ENCODE measurements around the gene NQO2.
"Not testable (repeated sequence)": the region's sequence is repeated elsewhere in the genome, so short reads cannot be mapped to it uniquely, and the experiment has no call there.

Gene NQO2

DNA sequence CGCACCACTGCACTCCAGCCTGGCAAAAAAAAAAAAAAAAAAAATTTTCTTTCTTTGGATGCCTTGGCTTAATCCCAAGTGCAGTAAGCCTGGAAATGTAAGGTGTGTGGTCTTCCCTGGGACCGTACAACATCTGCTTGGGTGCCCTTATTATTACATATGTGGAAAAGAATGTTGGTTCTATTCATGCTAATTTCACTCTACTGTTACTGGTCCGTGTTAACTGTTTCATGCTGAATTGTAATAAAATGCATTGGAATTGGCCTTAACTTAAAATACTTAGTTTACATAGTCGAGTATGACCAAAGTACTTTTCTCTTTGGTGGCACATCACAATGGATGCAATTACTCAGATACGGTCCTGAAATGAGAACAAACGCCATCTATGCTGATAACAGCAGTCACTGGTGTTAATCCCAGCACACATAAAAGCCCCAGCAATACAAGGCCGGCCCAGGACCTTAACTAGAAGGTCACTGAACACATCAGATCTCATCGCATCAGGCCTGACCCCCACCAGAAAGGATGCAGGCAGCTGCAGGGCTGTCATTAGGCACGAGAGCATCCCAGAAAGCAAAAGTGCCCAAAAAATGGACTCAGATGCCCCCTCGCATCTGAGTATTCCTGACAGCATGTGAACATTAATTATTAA is 29.5 kb upstream of the NQO2 start:
- FAIRE-seq (no peak), DNase-seq (ENCODE audit: insufficient read length, low spot score) (no peak)
- TF ChIP-seq, protein P1, sequence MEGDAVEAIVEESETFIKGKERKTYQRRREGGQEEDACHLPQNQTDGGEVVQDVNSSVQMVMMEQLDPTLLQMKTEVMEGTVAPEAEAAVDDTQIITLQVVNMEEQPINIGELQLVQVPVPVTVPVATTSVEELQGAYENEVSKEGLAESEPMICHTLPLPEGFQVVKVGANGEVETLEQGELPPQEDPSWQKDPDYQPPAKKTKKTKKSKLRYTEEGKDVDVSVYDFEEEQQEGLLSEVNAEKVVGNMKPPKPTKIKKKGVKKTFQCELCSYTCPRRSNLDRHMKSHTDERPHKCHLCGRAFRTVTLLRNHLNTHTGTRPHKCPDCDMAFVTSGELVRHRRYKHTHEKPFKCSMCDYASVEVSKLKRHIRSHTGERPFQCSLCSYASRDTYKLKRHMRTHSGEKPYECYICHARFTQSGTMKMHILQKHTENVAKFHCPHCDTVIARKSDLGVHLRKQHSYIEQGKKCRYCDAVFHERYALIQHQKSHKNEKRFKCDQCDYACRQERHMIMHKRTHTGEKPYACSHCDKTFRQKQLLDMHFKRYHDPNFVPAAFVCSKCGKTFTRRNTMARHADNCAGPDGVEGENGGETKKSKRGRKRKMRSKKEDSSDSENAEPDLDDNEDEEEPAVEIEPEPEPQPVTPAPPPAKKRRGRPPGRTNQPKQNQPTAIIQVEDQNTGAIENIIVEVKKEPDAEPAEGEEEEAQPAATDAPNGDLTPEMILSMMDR (IDR thresholded peaks at IDR 0.05; ENCODE audit: insufficient read depth, missing control alignments) = no peak

DNA sequence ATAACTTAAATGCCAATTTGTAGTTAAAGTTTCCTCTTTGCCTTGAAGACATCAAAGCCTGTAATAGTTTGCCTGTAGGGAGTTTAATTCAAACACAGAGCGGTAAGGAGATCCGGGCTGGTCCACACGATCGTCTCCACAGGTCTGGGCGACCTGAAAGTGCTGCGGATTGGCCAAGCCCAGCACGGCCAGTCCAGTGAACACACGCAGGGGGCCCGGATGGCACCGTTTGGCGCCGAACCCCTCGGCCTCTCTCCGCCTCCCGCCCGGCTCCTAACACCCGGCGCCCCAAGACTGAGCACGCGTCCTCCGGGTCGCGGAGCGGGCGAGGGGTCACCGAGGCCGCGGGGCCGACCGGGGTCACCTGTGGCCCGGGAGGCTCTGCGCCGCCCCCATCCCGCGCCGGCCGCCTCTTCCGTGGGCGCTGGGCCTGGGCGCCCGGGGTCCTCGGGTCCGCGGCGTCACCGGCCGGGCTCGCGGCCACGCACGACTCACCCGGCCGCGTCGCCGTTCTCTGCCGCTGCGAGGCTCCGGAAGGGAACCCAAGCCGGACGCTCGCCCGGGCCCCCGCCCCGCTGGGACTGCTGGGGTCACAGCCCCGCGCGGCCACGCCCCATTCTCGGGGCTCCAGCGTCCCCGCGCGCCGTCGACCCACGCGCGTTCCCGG is 28.8 kb upstream of the NQO2 start:
- DNase-seq (ENCODE audit: insufficient read length, low spot score) (no peak), FAIRE-seq (no peak)
- TF ChIP-seq, protein P1 (IDR thresholded peaks at IDR 0.05; ENCODE audit: insufficient read depth, missing control alignments) = no peak

DNA sequence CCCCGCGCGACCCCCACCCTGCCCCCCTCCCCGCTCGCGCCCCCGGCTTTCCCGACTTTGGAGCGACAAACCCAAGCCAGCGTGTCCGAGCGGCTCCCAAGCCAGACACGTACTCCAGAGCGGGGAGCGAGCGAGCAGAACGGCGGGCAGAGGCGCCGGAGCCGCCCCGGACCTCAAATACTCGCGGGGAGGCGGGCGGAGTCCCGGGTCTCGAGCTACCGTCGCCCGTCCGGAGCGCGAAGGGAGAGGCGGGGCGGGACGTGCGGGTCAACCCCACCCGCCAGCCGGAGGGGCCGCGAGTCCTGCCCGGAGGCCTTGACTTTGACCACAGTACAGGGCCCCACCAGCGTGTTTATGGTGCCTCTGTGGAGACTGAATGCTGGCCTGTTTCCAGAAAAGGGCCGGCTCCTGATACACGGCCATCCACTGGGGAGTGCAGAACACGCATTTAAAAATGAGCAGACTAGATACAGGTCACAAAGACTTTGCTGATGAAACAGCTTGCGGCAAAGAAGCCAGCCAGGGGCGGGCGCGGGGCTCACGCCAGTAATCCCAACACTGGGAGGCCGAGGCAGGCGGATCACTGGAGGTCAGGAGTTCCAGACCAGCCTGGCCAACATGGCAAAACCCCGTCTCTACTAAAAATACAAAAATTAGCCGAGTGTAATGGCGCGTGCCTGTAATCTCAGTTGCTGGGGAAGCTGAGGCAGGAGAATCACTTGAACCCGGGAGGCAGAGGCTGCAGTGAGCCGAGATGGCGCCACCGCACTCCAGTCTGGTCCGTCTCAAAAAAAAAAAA is 28.1 kb upstream of the NQO2 start, which contains the start of gene SERPINB6:
SERPINB6 (minus strand) TSS at position 148 of the 799 bp plus-strand sequence. CDS start 12,235 bp downstream, outside the sequence.
- TF ChIP-seq, protein P1 (IDR thresholded peaks at IDR 0.05; ENCODE audit: insufficient read depth, missing control alignments) = no peak
- DNase-seq (ENCODE audit: insufficient read length, low spot score) = no peak
- FAIRE-seq = no peak

DNA sequence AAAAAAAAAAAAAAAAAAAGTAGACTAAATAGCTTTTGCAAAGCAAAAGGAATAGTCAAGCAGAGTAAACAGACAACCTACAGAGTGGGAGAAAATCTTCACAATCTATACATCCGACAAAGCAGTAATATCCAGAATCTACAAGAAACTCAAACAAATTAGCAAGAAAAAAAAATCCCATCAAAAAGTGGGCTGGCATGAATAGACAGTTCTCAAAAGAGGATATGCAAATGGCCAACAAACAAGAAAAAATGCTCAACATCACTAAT is 27.5 kb upstream of the NQO2 start:
- not testable (repeated sequence) for FAIRE-seq; DNase-seq (ENCODE audit: insufficient read length, low spot score)

DNA sequence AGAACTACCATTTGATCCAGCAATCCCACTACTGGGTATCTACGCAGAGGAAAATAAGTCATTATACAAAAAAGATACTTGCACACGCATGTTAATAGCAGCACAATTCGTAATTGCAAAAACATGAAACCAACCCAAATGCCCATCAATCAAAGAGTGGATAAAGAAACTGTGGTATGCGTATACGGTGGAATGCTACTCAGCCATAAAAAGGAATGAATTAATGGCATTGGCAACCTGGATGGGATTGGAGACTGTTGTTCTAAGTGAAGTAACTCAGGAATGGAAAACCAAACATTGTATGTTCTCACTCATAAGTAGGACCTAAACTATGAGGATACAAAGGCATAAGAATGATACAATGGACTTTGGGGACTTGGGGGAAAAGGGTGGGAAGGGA is 27.0 kb upstream of the NQO2 start:
- FAIRE-seq; DNase-seq (ENCODE audit: insufficient read length, low spot score): not testable (repeated sequence)

DNA sequence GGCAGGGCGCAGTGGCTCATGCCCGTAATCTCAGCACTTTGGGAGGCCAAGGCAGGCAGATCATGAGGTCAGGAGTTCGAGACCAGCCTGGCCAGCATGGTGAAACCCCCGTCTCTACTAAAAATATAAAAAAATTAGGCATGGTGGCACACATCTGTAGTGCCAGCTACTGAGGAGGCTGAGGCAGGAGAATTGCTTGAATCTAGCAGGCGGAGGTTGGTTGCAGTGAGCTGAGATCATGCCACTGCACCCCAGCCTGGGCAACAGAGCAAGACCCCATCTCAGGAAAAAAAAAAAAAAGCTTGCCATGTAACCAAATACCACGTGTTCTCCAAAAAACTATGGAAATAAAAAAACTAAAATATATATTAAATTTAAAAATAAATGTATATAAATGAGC is 26.5 kb upstream of the NQO2 start:
- not testable (repeated sequence) for FAIRE-seq; DNase-seq (ENCODE audit: insufficient read length, low spot score)

DNA sequence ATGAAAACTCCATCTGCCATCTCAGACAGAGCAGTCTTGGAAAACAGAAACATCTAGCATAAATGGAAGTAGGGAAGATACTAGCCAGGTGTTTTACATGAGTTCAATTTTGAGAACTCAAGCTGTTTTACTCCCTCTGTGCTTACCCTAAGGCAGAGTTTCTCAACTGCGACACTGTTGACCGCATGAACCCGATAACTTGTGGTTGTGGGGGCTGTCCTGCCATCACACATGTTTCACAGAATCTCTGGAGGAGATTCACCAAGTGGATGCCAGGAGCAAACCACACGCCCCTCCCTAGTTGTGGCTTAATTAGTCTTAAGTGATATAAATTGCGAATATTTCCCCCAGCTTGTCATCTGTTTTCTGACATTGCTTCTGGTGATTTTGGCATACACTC is 26.0 kb upstream of the NQO2 start:
- no peak for DNase-seq (ENCODE audit: insufficient read length, low spot score)
- TF ChIP-seq, protein P1 (IDR thresholded peaks at IDR 0.05; ENCODE audit: insufficient read depth, missing control alignments) = no peak
- FAIRE-seq = no peak

DNA sequence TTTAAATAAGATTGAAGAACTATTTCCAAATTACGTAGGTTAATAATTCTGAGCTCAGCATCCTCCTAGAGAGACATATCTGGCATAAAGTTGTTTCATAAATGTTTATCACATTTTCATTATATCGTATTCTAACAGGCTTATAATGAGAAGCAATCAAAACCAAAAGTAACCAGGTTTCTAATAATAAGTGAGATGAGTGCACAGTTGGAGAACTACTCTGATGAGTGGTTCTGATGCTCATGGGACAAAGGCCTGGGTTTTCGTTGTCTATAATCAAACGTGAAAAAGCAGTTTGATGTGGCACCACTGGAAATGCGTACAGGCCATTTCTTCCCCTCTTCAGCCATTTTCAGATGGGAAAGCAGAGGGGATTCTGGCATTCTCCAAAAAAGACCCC is 23.6 kb upstream of the NQO2 start:
- no peak for DNase-seq (ENCODE audit: insufficient read length, low spot score)
- TF ChIP-seq, protein P1 (IDR thresholded peaks at IDR 0.05; ENCODE audit: insufficient read depth, missing control alignments) = no peak
- FAIRE-seq = no peak
